T-helper 1 cell treated with Interleukin-12 subunit alpha and Interleukin-12 subunit beta and Interleukin-4 antibody, amounts not matched to agents 30 μg/mL and 1 μg/mL, for 36 hours (primary cell): ENCODE measurements around the gene PRPF38B.
"Not testable (repeated sequence)": the region's sequence is repeated elsewhere in the genome, so short reads cannot be mapped to it uniquely, and the experiment has no call there.

ENCODE experiments used
- H3K27ac Mint-ChIP-seq: one replicate; pipeline ENCODE4 v1.8.0; 2021; ENCODE audit warnings: mild to moderate bottlenecking, mixed read lengths
- H3K27me3 Mint-ChIP-seq: one replicate; pipeline ENCODE4 v1.8.0; 2021; ENCODE audit warnings: low read depth, mixed read lengths
- H3K36me3 Mint-ChIP-seq: one replicate; pipeline ENCODE4 v1.8.0; 2021; ENCODE audit warnings: low read depth, mixed read lengths
- H3K4me1 Mint-ChIP-seq: one replicate; pipeline ENCODE4 v1.8.0; 2021; ENCODE audit warnings: low read depth, mixed read lengths
- H3K4me3 Mint-ChIP-seq: one replicate; pipeline ENCODE4 v1.8.0; 2021; ENCODE audit warnings: mild to moderate bottlenecking, moderate library complexity, mixed read lengths
- H3K9me3 Mint-ChIP-seq: one replicate; pipeline ENCODE4 v1.8.0; 2021; ENCODE audit warnings: mixed read lengths

Gene PRPF38B

GRCh38 chr1:108667422-108667821 lies 24.7 kb upstream of the PRPF38B start:
- not testable (repeated sequence) for H3K9me3 Mint-ChIP-seq, H3K4me3 Mint-ChIP-seq, H3K27ac Mint-ChIP-seq, H3K36me3 Mint-ChIP-seq, H3K27me3 Mint-ChIP-seq
- H3K4me1 Mint-ChIP-seq: peaks cover 11% of the 10 kb centered on the region

GRCh38 chr1:108668777-108669176 lies 23.3 kb upstream of the PRPF38B start:
- H3K36me3 Mint-ChIP-seq: no peaks in the 10 kb centered on the region
- H3K4me1 Mint-ChIP-seq: peaks cover 6% of the 10 kb centered on the region
- no peak overlapping the region for H3K27ac Mint-ChIP-seq
- H3K4me3 Mint-ChIP-seq: no peak overlapping the region
- H3K27me3 Mint-ChIP-seq: peaks cover 13% of the 10 kb centered on the region
- H3K9me3 Mint-ChIP-seq: no peaks in the 10 kb centered on the region

DNA sequence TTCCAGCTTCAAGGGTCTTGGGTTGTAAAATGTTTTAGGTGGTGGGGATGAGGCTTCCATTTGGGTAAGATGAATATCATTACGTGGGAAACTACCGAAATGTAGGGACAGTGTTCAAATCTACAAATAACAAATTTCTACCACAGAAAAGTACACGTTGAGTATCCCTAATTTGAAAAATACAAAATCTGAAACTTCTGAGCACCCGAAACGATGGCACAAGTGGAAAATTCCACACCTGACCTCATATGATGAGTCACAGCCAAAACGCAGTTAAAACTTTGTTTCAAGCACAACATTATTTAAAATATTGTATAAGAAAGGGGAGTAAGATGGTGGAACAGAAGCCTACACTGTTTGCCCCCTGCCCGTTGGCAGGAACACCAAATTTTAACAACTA lies 22.4 kb upstream of the PRPF38B start:
- H3K27me3 Mint-ChIP-seq: peaks cover 13% of the 10 kb centered on the region
- peak overlapping the region; percentile 21 for H3K27ac Mint-ChIP-seq
- H3K4me3 Mint-ChIP-seq: no peak overlapping the region
- H3K36me3 Mint-ChIP-seq: no peaks in the 10 kb centered on the region
- peaks cover 6% of the 10 kb centered on the region for H3K4me1 Mint-ChIP-seq
- no peaks in the 10 kb centered on the region for H3K9me3 Mint-ChIP-seq

- H3K9me3 Mint-ChIP-seq: no peaks in the 10 kb centered on the region
- H3K27me3 Mint-ChIP-seq: peaks cover 13% of the 10 kb centered on the region
- no peak overlapping the region for H3K4me3 Mint-ChIP-seq
- peaks cover 6% of the 10 kb centered on the region for H3K4me1 Mint-ChIP-seq
- H3K36me3 Mint-ChIP-seq: no peaks in the 10 kb centered on the region
- H3K27ac Mint-ChIP-seq: peak overlapping the region; percentile 21
These were observed 21.9 kb upstream of the PRPF38B start for GRCh38 chr1:108670131-108670773.

- H3K4me1 Mint-ChIP-seq: peaks cover 6% of the 10 kb centered on the region
- H3K27me3 Mint-ChIP-seq: peaks cover 13% of the 10 kb centered on the region
- H3K4me3 Mint-ChIP-seq: no peak overlapping the region
- H3K27ac Mint-ChIP-seq: no peak overlapping the region
- H3K9me3 Mint-ChIP-seq: no peaks in the 10 kb centered on the region
- H3K36me3 Mint-ChIP-seq: no peaks in the 10 kb centered on the region
These were observed 21.0 kb upstream of the PRPF38B start for GRCh38 chr1:108671143-108671542.

- no peaks in the 10 kb centered on the region for H3K9me3 Mint-ChIP-seq
- peaks cover 6% of the 10 kb centered on the region for H3K27me3 Mint-ChIP-seq
- H3K36me3 Mint-ChIP-seq: no peaks in the 10 kb centered on the region
- no peak overlapping the region for H3K4me3 Mint-ChIP-seq
- H3K27ac Mint-ChIP-seq: no peak overlapping the region
- H3K4me1 Mint-ChIP-seq: peaks cover 6% of the 10 kb centered on the region
These were observed 13.4 kb upstream of the PRPF38B start for GRCh38 chr1:108678706-108679105.

DNA sequence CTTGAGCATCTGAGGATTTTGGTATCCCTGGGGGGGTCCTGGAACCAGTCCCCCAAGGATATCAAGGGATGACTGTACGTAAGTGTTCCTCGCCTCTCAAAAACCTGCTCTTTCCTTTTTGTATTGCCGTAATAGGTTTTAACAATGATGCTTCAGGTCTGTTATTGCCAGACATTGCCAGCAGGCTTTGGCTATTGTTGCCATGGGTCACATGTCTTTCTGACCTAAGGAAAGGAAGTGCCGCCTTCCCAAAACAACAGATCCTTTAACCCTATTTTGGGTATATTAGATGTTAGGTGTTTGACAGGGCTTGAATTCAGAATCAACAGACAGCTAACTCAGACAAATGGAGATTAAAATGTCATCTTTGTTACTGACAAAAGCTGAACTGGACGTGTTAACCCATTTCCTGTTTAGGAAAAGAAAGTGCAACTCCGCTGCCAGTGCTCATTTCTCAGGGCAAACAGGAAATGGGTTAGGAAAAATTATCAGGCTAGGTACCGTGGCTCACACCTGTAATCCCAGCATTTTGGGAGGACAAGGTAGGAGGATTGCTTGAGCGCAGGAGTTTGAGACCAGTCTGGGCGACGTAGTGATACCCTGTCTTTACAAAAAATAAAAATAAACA lies 12.4 kb upstream of the PRPF38B start:
- Mint-ChIP-seq H3K4me3 (no peak overlapping the region), H3K4me1 (peaks cover 6% of the 10 kb centered on the region), H3K9me3 (no peaks in the 10 kb centered on the region), H3K27ac (peak overlapping the region; percentile 24), H3K36me3 (no peaks in the 10 kb centered on the region), H3K27me3 (peaks cover 8% of the 10 kb centered on the region)

DNA sequence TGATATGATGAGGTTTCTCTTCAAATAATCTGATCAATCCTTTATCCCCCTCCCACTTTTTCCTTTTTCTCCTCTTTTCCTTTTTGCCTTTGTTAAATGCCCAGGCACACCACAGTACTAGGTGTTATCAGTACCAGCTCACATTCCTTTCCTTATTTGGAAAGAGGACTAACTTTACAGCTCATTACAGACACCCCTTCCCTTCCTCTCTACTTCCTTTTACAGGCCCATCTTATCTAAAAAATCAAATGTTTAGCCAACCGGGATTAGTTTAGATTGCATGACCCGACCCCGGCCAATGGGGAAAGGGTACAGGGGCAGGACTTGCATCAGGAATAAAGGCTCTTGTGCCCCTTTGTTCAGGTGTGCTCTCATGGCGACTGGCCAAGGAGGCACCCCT lies 10.4 kb upstream of the PRPF38B start:
- not testable (repeated sequence) for H3K36me3 Mint-ChIP-seq, H3K4me1 Mint-ChIP-seq, H3K27me3 Mint-ChIP-seq, H3K4me3 Mint-ChIP-seq, H3K27ac Mint-ChIP-seq, H3K9me3 Mint-ChIP-seq

GRCh38 chr1:108685529-108685928 lies 6.6 kb upstream of the PRPF38B start:
- no peaks in the 10 kb centered on the region for H3K36me3 Mint-ChIP-seq
- peaks cover 10% of the 10 kb centered on the region for H3K27me3 Mint-ChIP-seq
- peaks cover 6% of the 10 kb centered on the region for H3K4me1 Mint-ChIP-seq
- no peaks in the 10 kb centered on the region for H3K9me3 Mint-ChIP-seq
- H3K4me3 Mint-ChIP-seq: no peak overlapping the region
- no peak overlapping the region for H3K27ac Mint-ChIP-seq

DNA sequence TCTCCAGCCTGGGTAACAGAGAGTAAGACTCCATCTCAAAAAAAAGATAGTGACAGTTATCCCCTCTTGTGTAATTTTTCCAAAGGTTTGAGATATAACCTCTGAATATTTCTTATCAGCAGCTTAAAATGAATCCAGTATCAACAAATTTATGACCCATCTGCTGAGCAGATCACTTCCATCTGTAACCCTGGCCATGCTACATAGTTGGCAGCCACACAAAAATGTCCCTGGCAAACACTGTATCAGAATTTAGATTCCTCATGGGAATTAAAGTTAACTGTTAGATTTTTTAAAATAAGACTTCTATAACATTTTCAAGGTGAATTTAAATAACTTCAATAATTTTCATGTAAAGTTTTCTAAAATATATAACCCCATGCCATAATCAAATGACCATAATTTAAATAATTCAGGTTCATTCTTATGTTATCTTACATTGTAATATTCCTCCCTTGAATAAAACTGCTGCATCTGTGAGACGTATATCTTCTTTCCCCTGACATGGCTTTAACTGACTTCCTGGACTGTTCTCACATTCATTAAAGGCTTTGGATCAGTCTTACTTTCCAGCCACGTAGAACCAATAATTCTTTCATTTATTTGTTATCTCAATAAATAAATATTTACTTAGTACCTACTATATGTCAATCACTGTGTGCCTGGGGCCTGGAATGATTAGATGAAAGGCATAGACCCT lies 5.3 kb upstream of the PRPF38B start:
- no peaks in the 10 kb centered on the region for H3K36me3 Mint-ChIP-seq
- H3K27me3 Mint-ChIP-seq: peaks cover 10% of the 10 kb centered on the region
- peaks cover 14% of the 10 kb centered on the region for H3K4me1 Mint-ChIP-seq
- H3K27ac Mint-ChIP-seq: no peak overlapping the region
- no peak overlapping the region for H3K4me3 Mint-ChIP-seq
- H3K9me3 Mint-ChIP-seq: no peaks in the 10 kb centered on the region

DNA sequence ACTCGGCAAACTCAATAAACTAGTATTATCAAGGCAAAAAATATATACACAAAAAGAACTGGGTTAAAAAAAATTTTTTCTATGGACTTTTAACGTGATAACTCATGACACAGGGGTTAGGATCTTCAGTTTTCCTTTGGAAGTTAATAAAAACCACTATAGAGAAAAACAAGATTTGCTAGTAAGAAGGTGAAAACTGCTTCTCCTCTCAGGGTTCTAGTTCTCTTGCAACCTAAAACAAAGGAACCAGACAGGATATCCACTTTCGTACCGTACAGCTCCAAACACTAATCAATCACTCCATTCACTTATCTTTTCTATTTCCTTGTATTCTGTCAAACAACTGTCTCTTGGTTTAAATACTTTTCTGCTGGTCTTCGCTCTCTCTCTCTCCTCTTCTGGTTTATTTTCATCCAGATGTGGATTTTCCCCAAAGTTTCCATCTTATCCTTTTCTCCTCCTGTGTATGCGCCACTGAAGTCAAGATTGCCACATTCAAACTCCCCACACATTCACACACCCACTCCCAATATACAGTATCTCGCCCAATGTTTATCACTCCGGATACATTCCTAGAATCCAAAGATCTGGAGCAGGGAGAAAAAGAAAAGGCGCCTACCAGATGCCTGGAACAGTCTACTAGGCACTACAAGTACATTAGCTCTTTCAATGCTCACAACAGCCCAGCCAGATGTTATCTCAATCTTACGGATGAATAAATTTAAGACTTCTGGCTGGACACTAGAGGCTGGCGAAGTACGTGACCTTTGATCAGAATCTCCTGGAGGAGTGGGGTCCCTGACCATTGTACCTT lies 775 bp upstream of the PRPF38B start:
- peak overlapping the region; percentile 99 for H3K4me3 Mint-ChIP-seq
- peaks cover 26% of the 10 kb centered on the region for H3K4me1 Mint-ChIP-seq
- H3K36me3 Mint-ChIP-seq: peaks cover 29% of the 10 kb centered on the region
- H3K27me3 Mint-ChIP-seq: peaks cover 6% of the 10 kb centered on the region
- H3K9me3 Mint-ChIP-seq: no peaks in the 10 kb centered on the region
- peak overlapping the region; percentile 100 for H3K27ac Mint-ChIP-seq

GRCh38 chr1:108692724-108693655 lies 880 bp downstream of the PRPF38B start:
- H3K27me3 Mint-ChIP-seq: peaks cover 6% of the 10 kb centered on the region
- peaks cover 42% of the 10 kb centered on the region for H3K36me3 Mint-ChIP-seq
- peak overlapping the region; percentile 100 for H3K27ac Mint-ChIP-seq
- no peaks in the 10 kb centered on the region for H3K9me3 Mint-ChIP-seq
- peak overlapping the region; percentile 99 for H3K4me3 Mint-ChIP-seq
- H3K4me1 Mint-ChIP-seq: peaks cover 38% of the 10 kb centered on the region

DNA sequence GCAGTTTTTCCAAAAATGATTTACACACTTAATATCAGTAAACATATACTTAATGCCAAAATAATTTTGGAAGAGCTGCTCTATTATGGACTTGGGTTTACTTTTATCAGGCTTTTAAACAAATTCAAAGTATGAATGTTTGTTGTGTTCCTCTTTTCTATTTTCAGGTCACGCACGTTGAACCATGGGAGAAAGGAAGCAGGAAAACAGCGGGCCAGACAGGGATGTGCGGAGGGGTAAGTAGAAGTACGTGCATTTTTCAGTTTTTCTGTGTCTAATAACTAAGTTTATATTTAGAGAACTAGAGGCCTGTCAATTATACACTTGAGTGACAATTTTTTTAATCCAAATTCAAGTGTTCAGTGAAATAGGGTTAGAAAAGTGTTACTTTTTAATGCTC lies 3.4 kb downstream of the PRPF38B start:
- Mint-ChIP-seq H3K4me1 (peaks cover 55% of the 10 kb centered on the region), H3K36me3 (peaks cover 65% of the 10 kb centered on the region), H3K4me3 (peak overlapping the region; percentile 87), H3K27ac (peak overlapping the region; percentile 88), H3K9me3 (no peaks in the 10 kb centered on the region), H3K27me3 (no peaks in the 10 kb centered on the region)
